Measurements from ENCODE around the gene SORBS2. TPM values are rescaled to one million over a fixed set of nuclear protein-coding genes. Genes with fewer than 3 reads are reported as not detected.

Gene SORBS2
- total RNA-seq, 2 donors from 2014 or later: 28.0 to 77.4 TPM

- H3K27me3 ChIP-seq: no peaks in the 10 kb centered on the region
- no peak overlapping the region for H3K4me3 ChIP-seq
- no peaks in the 10 kb centered on the region for H3K4me1 ChIP-seq
- no peak overlapping the region for H3K9ac ChIP-seq (ENCODE audit: low read depth in 2 of 2, low read length in 2 of 2)
- no peaks in the 10 kb centered on the region for H3K36me3 ChIP-seq
- H3K9me3 ChIP-seq: no peaks in the 10 kb centered on the region
- TF ChIP-seq, protein P1, sequence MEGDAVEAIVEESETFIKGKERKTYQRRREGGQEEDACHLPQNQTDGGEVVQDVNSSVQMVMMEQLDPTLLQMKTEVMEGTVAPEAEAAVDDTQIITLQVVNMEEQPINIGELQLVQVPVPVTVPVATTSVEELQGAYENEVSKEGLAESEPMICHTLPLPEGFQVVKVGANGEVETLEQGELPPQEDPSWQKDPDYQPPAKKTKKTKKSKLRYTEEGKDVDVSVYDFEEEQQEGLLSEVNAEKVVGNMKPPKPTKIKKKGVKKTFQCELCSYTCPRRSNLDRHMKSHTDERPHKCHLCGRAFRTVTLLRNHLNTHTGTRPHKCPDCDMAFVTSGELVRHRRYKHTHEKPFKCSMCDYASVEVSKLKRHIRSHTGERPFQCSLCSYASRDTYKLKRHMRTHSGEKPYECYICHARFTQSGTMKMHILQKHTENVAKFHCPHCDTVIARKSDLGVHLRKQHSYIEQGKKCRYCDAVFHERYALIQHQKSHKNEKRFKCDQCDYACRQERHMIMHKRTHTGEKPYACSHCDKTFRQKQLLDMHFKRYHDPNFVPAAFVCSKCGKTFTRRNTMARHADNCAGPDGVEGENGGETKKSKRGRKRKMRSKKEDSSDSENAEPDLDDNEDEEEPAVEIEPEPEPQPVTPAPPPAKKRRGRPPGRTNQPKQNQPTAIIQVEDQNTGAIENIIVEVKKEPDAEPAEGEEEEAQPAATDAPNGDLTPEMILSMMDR (IDR thresholded peaks at IDR 0.05): no peak
- DNase-seq: no peak
- no peak overlapping the region for H3K27ac ChIP-seq
- intact Hi-C loops (cut with DNase I): no loop called here
Measured at GRCh38 chr4:185826381-185826780, 14.4 kb upstream of the SORBS2 start.

GRCh38 chr4:185825737-185826136 lies 13.7 kb upstream of the SORBS2 start:
- H3K4me3 ChIP-seq: no peak overlapping the region
- no peaks in the 10 kb centered on the region for H3K36me3 ChIP-seq
- no peak overlapping the region for H3K9ac ChIP-seq (ENCODE audit: low read depth in 2 of 2, low read length in 2 of 2)
- no peak overlapping the region for H3K27ac ChIP-seq
- intact Hi-C loops (cut with DNase I): no loop called here
- H3K4me1 ChIP-seq: no peaks in the 10 kb centered on the region
- DNase-seq: no peak
- TF ChIP-seq, protein P1 (IDR thresholded peaks at IDR 0.05): no peak
- no peaks in the 10 kb centered on the region for H3K9me3 ChIP-seq
- no peaks in the 10 kb centered on the region for H3K27me3 ChIP-seq

GRCh38 chr4:185822791-185823190 lies 10.8 kb upstream of the SORBS2 start:
- Histone ChIP-seq H3K9ac (ENCODE audit: low read depth in 2 of 2, low read length in 2 of 2) (no peak overlapping the region), H3K9me3 (no peaks in the 10 kb centered on the region), H3K27ac (no peak overlapping the region), H3K36me3 (no peaks in the 10 kb centered on the region), H3K4me1 (no peaks in the 10 kb centered on the region), H3K4me3 (no peak overlapping the region), H3K27me3 (no peaks in the 10 kb centered on the region)
- intact Hi-C loops (cut with DNase I): no loop called here
- TF ChIP-seq, protein P1 (IDR thresholded peaks at IDR 0.05): no peak
- DNase-seq: no peak

GRCh38 chr4:185821029-185821419 lies 9.0 kb upstream of the SORBS2 start:
- Histone ChIP-seq H3K4me3 (no peak overlapping the region), H3K27me3 (no peaks in the 10 kb centered on the region), H3K9ac (ENCODE audit: low read depth in 2 of 2, low read length in 2 of 2) (no peak overlapping the region), H3K4me1 (no peaks in the 10 kb centered on the region), H3K27ac (no peak overlapping the region), H3K36me3 (no peaks in the 10 kb centered on the region), H3K9me3 (no peaks in the 10 kb centered on the region)
- DNase-seq: no peak
- intact Hi-C loops (cut with DNase I): no loop called here
- TF ChIP-seq, protein P1 (IDR thresholded peaks at IDR 0.05): no peak

DNA sequence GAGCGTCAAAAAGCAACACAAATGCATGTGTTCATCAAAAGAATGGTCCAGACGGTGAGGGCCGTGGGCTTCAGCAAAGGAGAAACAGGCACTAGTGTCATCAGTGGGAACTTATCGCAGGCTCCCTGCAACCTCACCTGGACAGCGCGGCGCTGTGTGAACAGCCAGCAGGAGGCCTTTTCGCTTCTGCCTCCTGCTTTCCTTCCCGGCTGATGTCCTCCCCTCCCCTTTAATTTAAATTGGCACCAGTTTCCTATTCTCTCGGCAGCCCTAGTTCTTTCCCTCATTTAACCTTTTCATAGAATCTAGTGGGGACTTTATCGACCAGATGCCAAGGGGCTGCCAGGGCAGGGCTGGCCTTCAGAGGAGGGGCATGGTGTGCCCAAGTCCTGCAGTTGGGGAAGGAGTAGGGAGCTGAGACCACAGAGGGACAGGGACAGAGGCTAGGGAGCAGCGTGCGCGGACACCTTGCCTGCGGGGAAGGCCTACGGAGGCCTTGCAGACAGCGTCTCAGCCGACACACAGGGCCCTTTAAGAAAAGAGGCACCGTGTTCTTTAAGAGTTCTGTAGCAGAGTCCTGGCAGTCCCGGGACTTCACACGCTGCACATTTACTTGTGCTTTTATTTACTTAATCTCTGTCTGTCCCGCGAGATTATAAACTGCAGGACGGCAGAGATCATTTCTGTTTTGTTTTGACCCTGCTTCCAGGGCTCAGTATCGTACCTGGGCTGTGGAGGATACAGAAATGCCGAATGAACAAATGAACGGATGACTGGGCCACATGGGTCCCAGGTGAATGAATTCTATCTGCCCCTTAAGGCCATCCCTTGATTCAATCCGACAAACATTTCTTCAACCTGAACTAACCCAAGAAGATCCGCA lies 8.4 kb upstream of the SORBS2 start:
- Histone ChIP-seq H3K4me3 (no peak overlapping the region), H3K27ac (no peak overlapping the region), H3K27me3 (no peaks in the 10 kb centered on the region), H3K9me3 (no peaks in the 10 kb centered on the region), H3K36me3 (no peaks in the 10 kb centered on the region), H3K9ac (ENCODE audit: low read depth in 2 of 2, low read length in 2 of 2) (no peak overlapping the region), H3K4me1 (no peaks in the 10 kb centered on the region)
- intact Hi-C loops (cut with DNase I): no loop called here
- DNase-seq: no peak
- TF ChIP-seq, protein P1 (IDR thresholded peaks at IDR 0.05): no peak
